Activated CD8-positive, alpha-beta memory T cell treated with anti-CD3 and anti-CD28 coated beads, Interleukin-2, amount 50 U/mL, for 4 hours (primary cell): ENCODE data around the gene LCOR.
"Not testable (repeated sequence)": the region's sequence is repeated elsewhere in the genome, so short reads cannot be mapped to it uniquely, and the experiment has no call there.

Source experiments
- DNase-seq: peaks from one replicate; pipeline ENCODE4 v3.0.0-alpha.2; 2020

The LCOR gene

DNA sequence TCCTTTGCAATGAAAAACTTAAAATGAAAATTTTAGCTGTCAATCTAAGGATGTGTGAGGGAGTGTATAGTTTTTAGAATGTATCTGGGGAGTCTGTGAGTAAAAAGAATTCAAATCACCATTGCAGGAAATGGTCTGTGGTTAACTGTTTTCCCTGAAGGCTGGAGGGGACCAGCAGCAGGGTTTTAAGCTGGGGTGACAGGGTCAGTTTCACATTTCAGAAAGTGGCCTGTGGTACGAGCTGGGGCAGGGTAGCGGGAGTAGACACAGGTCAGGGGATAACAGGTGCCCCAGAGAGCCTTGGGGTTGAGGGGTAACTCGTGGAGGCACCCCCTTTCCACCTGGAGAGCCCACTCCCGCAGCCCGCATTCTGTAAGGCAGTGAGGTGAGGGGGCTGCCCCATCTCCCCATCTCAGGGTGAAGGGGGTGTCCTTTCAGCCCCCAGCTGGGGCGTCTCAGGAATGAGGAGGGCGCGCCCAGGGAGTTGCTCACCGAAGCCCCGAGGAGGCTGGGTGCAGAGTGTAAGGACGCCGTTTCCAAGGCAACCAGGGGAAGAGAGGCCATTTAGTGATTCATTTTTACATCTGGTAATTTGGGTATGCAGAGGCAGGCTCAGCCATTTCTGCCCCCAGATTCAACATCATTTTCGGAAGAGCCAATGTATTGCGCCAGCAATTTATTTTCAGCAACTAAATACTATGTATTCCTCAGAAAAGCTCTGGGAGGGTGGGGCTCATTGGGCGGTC lies 184.8 kb downstream of the LCOR start:
- no peak for DNase-seq

DNA sequence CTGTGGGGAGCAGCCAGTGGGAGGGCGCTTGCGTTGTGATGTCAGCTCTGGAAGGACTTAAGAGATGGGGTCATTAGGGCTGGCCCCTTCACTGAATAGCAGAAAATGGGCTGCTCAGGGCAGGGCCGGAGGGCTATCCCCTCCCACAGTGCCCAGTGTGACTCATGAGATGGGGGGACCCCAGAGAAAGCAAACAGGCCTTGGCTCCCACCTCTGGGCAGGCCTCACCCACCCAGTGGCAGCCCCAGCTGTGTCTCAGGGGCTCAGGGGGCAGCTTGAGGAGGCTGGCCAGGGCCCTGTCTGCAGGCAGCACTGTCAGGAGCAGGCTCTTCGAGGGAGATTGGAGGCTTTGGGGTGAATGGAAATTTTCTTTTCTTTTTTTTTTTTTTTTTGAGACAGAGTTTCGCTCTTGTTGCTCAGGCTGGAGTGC lies 185.4 kb downstream of the LCOR start:
- no peak for DNase-seq

DNA sequence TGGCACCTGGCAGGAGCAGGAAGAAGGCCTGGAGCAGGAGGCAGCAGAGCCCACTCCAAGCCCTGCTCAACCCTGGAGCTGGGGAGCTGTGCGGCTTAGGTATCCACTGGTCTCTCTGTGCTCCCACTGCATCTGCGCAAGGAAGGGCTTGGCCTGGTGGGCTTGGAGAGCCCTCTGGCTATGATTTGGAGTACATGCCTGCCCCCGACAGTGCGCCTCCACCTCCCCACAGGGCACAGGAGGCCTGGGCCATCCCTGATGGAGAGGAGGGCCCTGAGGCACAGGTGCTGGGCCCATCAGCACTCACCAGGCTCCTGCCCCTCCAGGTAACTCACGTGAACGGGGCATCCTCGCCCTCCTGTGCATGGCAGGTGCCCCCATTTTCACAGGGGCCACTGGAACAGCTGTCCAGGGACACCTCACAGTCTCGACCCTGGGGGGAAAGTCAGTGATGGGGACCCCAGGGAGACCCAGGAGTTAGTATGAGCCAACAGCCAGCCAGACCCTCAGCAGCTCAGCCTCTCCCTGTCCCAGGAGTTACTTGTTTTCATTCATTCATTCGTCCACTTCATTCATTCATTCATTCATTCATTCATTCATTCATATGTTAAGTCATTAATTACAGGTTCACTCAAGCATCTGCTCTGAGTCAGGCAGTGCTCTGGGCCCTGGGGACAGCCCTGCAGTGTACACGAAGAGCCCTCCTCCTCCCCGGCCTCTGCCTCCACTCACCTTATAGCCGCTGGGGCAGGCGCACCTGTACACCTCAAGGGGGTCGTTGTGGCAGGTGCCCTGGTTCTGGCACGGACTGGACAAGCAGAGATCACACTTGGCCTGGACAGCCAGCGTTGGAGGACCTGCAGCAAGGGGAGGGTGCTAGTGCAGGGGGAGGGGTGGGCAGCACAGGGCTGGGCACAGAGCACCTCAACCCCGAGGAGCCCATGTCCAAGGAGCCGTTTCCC lies 186.4 kb downstream of the LCOR start:
- no peak for DNase-seq

DNA sequence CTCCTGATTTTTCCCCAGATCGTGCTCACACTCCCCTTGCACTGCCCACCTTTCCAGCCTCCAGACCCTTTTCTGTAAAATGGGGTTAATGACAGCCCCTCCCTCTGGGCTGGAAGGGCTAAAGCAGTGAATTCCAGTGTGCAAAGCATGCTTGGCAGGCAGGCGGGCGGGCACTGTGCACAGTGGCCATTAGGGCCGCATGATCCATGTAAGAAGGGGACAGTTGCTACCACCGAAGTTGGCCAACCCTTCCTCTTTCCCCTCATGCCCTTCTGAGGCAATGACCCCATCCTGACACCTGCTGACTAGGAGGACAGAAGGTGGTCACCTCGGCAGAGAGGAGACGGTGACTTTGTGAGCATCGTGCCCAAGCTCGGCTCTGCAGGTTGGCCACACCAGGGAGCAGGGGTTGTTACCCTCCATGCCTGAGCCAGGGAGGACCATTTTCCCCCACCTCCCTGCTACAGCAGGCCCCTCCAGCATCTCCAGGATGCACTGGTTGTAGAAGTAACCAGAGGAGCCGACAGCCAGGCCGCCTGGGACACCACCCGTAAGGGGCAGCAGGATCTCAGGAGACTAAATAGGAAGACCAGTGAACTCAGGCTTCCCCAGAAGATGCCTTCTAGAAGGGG lies 187.2 kb downstream of the LCOR start:
- no peak for DNase-seq

DNA sequence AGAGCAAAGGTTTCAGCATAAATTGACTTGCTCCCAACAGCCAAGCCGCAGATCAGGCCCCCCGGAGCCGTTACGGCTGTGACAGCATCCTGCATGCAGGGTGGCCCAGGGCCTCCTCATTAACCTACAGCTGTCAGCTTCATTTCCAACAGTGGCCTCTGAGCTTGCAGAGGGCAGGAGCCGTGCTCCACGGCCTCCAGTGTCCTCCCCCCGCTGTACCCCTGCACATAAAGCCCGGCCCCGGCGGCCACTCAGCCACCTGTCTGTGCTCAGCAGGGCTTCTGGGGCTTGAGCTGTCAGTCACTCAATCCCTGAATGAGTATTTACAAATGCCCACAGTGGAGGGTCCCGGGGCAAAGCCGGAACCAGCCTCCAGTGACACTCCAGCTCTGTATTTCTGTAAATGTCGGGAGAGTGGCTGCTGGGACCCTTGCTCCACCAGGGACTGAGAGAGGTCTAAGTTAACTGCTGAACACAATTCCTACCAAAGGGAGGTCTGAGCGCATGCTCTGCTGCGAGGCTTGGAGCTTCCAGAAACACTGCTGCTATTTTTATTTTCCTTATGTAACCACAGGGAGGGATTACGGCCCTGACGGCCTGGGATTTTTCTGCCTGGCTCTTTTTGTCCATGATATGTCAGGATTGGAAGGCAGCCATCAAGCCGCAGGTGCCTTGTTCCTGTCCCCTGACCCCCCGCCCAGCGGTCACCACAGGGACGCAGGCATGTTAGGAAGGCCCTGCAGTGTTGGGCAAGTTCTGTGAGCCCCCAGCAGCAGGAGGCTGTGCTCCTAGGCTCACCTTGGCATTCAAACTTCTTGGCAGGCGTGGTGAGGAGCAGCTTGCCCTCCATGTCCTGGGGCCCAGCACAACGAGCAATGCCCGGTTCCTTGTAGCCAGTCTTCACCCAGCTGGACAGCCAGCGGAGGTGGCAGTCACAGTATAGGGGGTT lies 188.6 kb downstream of the LCOR start:
- DNase-seq, result no peak

DNA sequence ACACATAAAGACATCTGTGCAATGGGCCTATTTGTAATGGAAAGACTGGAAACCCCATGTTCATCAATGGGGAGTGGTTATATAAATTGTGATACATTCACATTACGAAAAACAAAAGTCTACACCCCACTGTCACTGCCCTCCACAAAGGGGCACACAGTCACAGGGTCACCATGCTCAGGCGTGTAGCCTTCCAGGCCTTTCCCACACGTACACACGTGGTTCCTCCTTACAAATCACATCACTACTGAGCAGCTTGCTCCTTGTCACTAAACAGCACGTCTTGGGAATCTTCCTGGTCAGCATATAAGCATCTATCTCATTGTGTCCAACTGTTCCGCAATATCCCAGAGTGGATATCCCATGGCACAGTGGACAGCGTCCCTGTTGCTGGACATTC lies 190.5 kb downstream of the LCOR start:
- DNase-seq, result no peak

DNA sequence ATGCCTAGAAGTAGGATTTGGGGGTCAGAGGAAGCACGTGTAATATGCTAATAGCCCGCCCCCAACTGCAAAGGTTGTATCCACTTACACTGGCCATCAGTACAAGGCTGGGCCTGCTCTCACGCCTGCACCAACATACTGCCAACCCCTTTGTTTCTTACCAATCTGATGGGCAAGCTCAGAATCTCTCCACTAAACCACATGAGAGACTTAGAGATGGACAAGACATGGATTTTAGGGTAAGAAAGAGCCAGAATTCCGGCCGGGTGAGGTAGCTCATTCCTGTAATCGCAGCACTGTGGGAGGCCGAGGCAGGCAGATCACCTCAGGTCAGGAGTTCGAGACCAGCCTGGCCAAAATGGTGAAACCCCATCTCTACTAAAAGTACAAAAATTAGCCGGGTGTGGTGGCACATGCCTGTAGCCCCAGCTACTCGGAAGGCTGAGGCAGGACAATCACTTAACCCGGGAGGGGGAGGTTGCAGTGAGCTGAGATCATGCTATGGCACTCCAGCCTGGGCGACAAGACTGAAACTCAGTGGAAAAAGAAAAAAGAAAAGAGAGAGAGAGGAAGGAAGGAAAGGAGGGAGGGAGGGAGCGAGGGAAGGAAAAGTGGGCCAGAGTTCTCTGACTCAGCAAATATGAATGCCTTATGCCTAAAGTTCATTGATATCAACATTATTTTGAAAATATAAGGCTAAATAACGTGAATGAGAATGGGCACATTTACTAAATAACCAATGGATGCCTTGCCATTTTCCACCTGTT lies 191.5 kb downstream of the LCOR start:
- DNase-seq, result no peak

DNA sequence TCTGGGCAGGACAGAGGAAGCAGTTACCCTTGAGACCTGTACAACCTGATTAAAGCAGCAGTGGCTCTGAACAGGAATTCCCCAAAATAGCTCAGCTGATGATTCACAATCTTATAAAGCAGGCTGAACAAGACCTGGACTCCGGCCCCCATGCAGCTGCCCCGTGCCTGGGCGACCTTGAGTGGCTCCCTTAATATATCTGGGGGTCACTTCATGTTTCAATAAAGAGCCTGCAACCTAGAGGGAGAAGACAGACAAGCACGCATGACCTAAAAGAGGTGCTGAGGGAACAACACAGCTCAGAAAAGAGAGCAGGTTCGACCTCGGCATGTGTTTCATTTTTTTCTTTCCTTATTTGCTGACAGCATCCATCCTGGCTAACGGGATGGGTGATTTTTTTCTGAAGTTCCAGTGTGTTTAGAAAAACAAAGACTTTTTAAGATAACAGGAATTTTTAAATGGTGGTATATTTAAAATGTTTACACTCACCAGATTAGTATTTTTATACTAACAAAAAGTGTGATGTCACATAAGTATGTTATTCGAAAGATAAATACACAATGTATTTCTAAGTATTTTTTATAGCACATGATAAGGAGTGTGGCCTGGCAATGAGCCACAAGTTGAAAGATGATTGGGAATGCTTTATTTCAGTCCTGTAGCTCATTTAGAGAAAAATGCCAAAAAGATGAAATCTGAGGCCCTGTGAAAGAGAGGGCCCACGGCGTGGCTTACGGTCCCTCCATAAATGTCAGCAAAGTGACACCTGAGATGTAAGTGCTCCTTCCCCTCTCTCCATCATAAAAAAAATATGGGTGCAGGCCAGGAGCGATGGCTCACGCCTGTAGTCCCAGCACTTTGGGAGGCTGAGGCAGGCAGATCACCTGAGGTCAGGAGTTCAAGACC lies 192.3 kb downstream of the LCOR start:
- no peak for DNase-seq

DNA sequence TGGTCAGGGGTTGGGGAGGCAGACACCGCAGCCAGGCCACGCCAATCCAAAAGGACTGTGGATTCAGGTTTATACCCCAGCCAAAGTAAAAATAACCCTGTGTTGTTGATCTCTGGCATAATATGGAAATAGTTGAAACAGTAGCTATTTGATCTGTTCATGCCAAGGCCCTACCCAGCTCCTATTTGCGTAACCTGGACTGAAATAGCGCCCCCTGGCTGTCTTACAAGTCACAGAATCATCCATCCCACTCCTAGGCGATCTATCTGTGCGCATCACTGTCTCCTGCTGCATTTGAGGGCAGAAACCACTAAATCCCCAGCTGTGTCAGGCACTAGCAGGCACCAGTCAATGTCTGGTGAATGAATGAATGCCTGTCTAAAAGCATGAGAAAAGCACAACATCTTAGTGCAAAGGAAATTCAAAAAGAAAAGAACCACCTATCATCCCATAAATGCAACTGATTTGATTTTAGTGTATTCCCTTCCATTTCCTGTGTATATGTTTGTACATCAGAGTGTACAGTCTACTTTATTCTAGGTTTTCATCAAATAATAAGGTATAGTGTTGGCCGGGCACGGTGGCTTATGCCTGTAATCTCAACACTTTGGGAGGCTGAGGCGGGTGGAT lies 193.6 kb downstream of the LCOR start:
- DNase-seq, result peak; percentile 40

DNA sequence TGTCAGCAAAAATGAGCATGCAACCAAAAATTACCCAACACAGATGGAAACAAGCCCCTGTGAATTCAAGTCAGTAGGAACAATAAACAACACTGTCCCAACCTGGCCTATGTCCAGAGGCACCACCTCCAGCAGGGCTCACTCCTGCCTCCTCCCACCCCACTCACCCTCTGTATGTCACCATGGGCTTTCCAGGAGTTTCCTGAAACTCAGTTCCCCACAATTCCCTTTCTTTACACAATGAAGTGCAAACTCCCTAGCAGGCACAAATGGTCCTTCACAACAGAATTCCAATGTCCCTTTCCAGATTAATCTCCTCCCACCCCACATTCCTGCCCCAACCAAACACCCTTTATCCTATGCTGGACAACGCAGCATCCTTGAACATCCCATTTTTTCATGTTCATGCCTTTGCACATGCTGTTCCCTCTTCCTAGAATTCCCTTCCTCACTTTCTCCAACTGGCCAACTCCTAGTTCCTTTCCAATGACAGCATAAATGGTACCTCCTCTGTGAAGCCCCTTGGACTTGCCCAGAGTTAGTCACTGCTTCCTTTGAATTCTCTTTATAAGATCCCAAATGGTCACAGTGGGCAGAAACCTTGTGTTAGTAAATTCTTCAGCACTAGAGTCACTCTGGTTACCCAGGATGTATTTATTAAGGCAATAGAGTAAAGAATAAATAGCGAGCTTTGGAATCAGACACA lies 196.2 kb downstream of the LCOR start:
- DNase-seq, result no peak

DNA sequence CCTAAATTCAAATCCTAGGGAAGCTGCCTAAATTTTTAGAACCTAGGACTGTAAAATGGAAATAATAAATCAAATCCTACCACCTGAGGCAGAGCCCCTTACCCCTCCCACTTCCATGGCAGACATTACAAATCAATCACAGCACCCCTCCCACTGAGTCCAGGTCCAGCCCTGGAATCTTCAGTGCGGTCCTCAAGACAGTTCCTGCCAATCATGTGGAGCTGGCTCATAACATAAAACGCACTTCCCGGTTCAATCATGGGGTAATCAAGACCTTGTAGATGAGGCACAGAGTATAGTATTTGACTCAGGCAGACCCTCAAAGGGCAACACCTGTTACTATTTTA lies 196.7 kb downstream of the LCOR start:
- no peak for DNase-seq

DNA sequence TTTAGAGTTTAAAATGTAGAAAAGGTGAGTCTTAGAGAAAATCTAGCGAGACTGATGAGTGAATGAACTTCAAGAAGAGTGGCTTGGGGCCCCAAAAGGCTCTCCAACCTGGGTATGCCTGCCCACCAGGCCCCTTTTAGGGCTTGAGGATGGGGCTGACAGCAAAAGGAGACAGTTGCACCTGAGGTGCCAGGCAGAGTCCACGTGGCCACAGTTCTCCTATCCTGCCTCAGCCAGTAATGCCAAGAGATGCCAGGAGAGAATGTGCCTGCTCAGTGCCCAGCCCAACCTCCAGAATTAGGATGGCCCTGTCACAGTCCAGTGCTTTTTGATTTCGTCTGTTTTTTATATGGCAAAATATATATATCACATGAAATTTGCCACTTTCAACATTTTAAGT lies 197.2 kb downstream of the LCOR start:
- DNase-seq, result no peak

DNA sequence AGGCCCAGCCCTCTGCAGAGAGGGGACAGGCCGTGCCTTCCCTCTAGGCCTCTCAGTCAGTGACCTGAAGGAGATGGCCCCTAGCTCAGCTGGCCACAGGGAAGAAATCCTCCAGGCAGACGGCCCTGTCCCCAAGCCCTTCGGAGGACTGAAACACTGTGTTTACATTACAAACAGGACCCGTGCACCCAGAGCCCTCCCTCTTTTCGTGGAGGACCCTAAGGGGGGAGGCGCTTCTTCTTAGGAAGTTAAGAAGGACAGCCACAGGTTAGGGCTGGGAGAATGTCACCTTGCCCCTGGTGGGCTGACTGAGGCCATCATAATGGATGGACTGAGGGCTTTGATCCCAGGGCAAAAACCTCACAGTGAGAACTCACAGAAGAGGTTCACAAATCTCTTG lies 198.8 kb downstream of the LCOR start:
- no peak for DNase-seq

DNA sequence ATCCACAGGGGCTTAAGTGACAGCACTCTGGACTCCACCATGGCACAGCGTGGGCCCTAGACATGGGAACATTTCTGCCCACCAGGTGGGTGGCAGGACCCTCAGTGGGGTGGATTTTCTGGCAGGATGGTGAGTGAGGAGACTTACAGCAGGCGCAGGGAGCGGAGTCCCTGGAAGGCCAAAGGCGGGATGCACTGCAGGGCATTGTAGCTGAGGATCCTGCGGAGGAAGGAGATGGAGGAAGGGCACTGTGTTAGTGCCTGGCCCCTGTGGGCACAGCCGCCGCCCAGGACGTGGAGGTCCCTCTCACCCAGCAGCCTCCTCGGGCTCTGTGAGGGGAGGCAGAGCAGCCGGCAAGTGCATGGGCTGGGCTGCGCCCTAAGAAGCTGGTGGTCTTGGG lies 199.4 kb downstream of the LCOR start:
- no peak for DNase-seq

DNA sequence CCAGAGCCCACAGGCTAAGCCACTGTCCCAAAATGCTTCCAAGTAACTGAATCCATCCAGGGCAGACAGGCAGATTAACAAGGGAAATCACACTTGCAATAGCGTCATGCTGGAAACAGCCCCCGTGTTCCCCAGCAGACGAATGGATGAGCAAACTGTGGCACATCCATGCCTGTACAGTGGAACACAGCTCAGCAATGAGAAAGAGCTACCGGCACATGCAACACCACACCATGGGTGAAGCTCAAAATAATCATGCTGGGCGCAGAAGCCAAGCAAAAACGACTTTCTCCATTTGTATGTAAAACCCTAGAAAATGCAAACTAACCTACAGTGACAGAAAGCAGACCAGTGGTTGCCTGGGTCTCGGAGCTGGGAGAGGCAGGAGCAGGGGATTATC lies 200.5 kb downstream of the LCOR start:
- no peak for DNase-seq

DNA sequence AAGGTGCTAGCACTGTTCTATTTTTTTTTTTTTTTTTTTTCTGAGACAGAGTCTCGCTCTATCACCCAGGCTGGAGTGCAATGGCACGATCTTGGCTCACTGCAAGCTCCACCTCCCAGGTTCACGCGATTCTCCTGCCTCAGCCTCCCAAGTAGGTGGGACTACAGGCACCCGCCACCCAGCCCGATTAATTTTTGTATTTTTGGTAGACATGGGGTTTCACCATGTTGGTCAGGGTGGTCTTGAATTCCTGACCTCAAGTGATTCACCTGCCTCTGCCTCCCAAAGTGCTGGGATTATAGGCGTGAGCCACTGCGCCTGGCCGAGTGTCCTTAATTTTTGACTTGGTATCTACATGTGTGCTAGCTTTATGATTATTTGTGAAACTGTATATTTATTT lies 201.7 kb downstream of the LCOR start:
- not testable (repeated sequence) for DNase-seq

DNA sequence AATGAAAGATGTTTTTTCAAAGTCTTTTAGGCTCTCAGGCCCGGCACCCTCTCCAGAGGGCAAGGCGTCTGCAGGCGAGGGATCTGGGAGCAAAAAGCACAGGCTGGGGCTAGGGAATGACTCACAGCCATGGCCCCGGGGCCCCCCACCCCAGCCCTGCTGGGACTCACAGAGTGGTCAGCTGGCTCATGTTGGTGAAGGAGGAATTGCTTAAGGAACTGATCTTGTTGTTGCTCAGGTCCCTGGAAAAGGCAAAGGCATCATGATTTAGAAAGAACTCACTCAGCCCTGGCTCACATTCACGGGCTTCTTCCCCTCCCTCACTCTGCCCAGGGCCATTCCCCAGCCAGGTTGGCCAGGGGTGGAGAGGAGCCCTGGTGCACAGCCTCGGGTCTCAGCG lies 202.2 kb downstream of the LCOR start:
- no peak for DNase-seq

DNA sequence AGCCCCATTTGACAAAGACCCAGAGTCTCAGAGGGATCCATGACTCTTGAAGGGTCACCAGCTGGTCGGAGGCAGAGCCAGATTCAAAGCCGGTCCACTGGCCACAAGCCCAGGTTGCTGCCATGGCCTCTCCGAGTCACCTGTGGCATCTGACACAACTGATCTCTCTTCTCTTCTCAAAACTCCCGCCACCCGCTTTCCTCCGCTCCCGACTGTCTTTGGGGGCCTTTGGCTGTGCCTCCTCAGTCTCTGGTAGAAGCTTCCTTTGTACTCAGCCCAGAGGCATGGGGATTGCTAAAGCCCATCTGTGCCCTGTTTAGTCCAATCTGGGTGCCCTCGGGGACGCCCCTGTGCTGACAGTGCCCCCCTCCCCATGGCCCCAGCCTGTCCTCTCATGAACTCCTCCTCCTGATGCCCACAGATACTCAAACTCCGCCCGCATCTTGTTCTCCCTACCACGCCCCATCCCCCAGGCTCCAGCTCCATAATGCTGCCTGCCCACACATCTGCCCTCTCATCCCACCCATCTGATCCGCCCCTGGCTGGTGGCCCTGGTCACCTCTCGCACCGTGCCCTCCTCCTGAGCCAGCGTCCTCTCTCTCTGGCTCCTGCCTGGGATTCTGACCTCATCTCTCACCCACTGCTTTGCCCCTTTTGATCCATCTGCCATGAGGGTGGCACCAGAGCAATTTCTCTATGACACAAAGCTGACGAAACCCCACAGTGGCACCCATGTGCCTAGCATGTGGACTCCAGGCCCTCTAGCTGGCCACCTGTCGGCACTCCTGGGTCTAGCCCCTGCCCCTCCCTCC lies 203.1 kb downstream of the LCOR start:
- DNase-seq, result no peak
